HepG2 (cell line): Measurements from ENCODE around the gene PLEKHA6.

Source experiments
- EHMT2 ChIP-seq: fragments of 200-600 bp; sonication (generic); IDR thresholded peaks from 2 replicates; pipeline ENCODE4 v1.7.0; 2017; ENCODE audit warnings: antibody characterized with exemption, low read depth, low read length, borderline replicate concordance
- HDAC6 ChIP-seq: fragments of 200-600 bp; sonication (generic); IDR thresholded peaks from 2 replicates; pipeline ENCODE4 v1.7.0; 2017; ENCODE audit warnings: mild to moderate bottlenecking, antibody characterized with exemption, low read length, low read depth
- HNRNPL ChIP-seq: fragments of 200-400 bp; formaldehyde crosslinking; IDR thresholded peaks from 2 replicates; pipeline ENCODE4 v1.6.1; 2017; ENCODE audit warnings: mild to moderate bottlenecking, low read depth, low read length
- ZNF782 ChIP-seq: sonication (generic); formaldehyde crosslinking; IDR thresholded peaks from 2 replicates; pipeline ENCODE4 v1.4.0; 2020; ENCODE audit warnings: missing genetic modification reagents, mild to moderate bottlenecking, borderline replicate concordance

GRCh38 chr1:204390751-204391466 lies 31.2 kb upstream of the PLEKHA6 start:
- TF ChIP-seq HNRNPL (no peak), HDAC6 (no peak), EHMT2 (no peak), ZNF782 (CRISPR knock-in tag) (no peak)
